Suprapubic skin (tissue), 4 donors: ENCODE results near the gene ARID4B.

Experiments used
- CTCF ChIP-seq, 2 donors: fragments of 200-600 bp in 1 of 2; fragments of 450-650 bp in 1 of 2; sonication (generic) in 1 of 2; IDR thresholded peaks; one replicate each; pipeline ENCODE4 v1.5.1; 2016 to 2019; ENCODE audit warnings: antibody characterized with exemption in 2 of 2, mild to moderate bottlenecking in 1 of 2, moderate library complexity in 1 of 2
- EP300 ChIP-seq: sonication (generic); formaldehyde crosslinking; IDR thresholded peaks from one replicate; pipeline ENCODE4 v1.6.1; 2017; ENCODE audit warnings: antibody characterized with exemption
- POLR2A ChIP-seq, 2 donors: fragments of 450-650 bp; IDR thresholded peaks; one replicate each; pipeline ENCODE4 v1.6.1; 2017; ENCODE audit warnings: antibody characterized with exemption in 2 of 2, mild to moderate bottlenecking in 2 of 2, moderate library complexity in 2 of 2
- POLR2AphosphoS5 ChIP-seq, 3 donors: sonication (generic); formaldehyde crosslinking; IDR thresholded peaks; one replicate each; pipeline ENCODE4 v1.6.1; 2017; ENCODE audit warnings: antibody characterized with exemption in 3 of 3

- TF ChIP-seq CTCF (IDR thresholded peaks at IDR 0.05) (no peak), POLR2AphosphoS5 (IDR thresholded peaks at IDR 0.05) (no peak), EP300 (no peak), POLR2A (IDR thresholded peaks at IDR 0.05) (no peak)
These were observed 31.2 kb downstream of the ARID4B start for GRCh38 chr1:235296729-235297128.
